GM12878 (cell line): ENCODE data around the gene SOX18.

ENCODE experiments used
- EED ChIP-seq: sonication (generic); IDR thresholded peaks from 2 replicates; pipeline ENCODE4 v1.6.1; 2016; ENCODE audit warnings: antibody characterized with exemption, low read depth
- PML ChIP-seq: IDR thresholded peaks from 2 replicates; pipeline ENCODE4 v1.6.1; 2012; ENCODE audit warnings: low read length, inconsistent platforms

GRCh38 chr20:64077094-64077493, 27.7 kb upstream of the SOX18 start:
- no peak for TF ChIP-seq PML
- peak; percentile 83 for TF ChIP-seq EED
